Right renal pelvis (tissue), 4 donors: ENCODE results near the gene KCNIP2. TPM values are rescaled to one million over a fixed set of nuclear protein-coding genes. Genes with fewer than 3 reads are reported as not detected.

ENCODE experiments used
- DNase-seq, 4 donors: peaks; one replicate each; pipeline ENCODE4 v3.0.0-alpha.2; 2013; ENCODE audit warnings: low read depth in 4 of 4, low spot score in 3 of 4, missing footprints in 1 of 4
- polyA plus RNA-seq, 4 donors: library from polyadenylated mRNA; unstranded; fragments of 120-200 nt; gene quantifications; one replicate each; pipeline ENCODE4 v1.2.1, GENCODE V29; 2013; ENCODE audit not compliant: insufficient read length in 4 of 4

KCNIP2 gene
- polyA plus RNA-seq, 4 donors: 3.6 to 5.1 (median 4.2) TPM

- no peak for DNase-seq
Observed at GRCh38 chr10:101785801-101786200, 57.8 kb downstream of the KCNIP2 start.

- DNase-seq: no peak
Observed at GRCh38 chr10:101784558-101784957, 59.0 kb downstream of the KCNIP2 start.

GRCh38 chr10:101783736-101784118 is 59.9 kb downstream of the KCNIP2 start:
- no peak for DNase-seq

GRCh38 chr10:101782811-101783735 is 60.5 kb downstream of the KCNIP2 start, which contains the start of gene NPM3:
TSS of gene NPM3 (minus strand) at chr10:101783446. CDS start at chr10:101783390, 56 bp downstream.
- peak; percentile 60 to 74 (median 68) for DNase-seq

- DNase-seq: no peak
Observed at GRCh38 chr10:101781984-101782810, 61.4 kb downstream of the KCNIP2 start.

GRCh38 chr10:101781655-101781983 is 62.0 kb downstream of the KCNIP2 start:
- DNase-seq: no peak

GRCh38 chr10:101780818-101781654 is 62.6 kb downstream of the KCNIP2 start:
- DNase-seq: peak in 1 of 4 donors; percentile 63

GRCh38 chr10:101780187-101780817 is 63.3 kb downstream of the KCNIP2 start:
- no peak for DNase-seq

GRCh38 chr10:101779544-101780186 is 63.9 kb downstream of the KCNIP2 start:
- peak in 2 of 4 donors; percentile 59 to 63 for DNase-seq

GRCh38 chr10:101778781-101779543 is 64.6 kb downstream of the KCNIP2 start:
- DNase-seq: no peak

GRCh38 chr10:101778151-101778780 is 65.3 kb downstream of the KCNIP2 start:
- no peak for DNase-seq

- DNase-seq: no peak
Observed at GRCh38 chr10:101777619-101778145, 65.9 kb downstream of the KCNIP2 start.

GRCh38 chr10:101776161-101776817 is 67.3 kb downstream of the KCNIP2 start:
- DNase-seq: no peak

Other genes starting within 250 kb of the KCNIP2 start
- gene FBXW4, start 148.6 kb downstream of the KCNIP2 start, polyA plus RNA-seq: 10 to 100 TPM; 54.1 to 61.0 (median 56.7) TPM
- gene FGF8, start 67.7 kb downstream of the KCNIP2 start, polyA plus RNA-seq: 1 to 10 TPM; 6.8 to 8.9 (median 8.1) TPM
- gene NPM3, start 60.4 kb downstream of the KCNIP2 start, polyA plus RNA-seq: 10 to 100 TPM; 54.1 to 72.3 (median 61.8) TPM
- 100 to 1,000 TPM; 124 to 155 (median 144) TPM for gene OGA, start 25.4 kb downstream of the KCNIP2 start, polyA plus RNA-seq
- gene ARMH3, start 212.4 kb upstream of the KCNIP2 start, polyA plus RNA-seq: 10 to 100 TPM; 18.9 to 23.9 (median 21.6) TPM
- 10 to 100 TPM; 11.1 to 15.6 (median 12.9) TPM for gene HPS6, start 221.5 kb upstream of the KCNIP2 start, polyA plus RNA-seq